Measurements from ENCODE around the gene MAPK11. TPM values are rescaled to one million over a fixed set of nuclear protein-coding genes. Genes with fewer than 3 reads are reported as not detected.

MAPK11 gene
- total and polyA plus RNA-seq, 2 donors (not counting 1 experiment from before 2014, with no cell fraction given) = 8.1 to 9.9 TPM

- ATAC-seq (ENCODE audit: low read depth) = no peak
- WGBS (ENCODE audit: insufficient coverage) = 93% methylated on average over 12 of the region's 12 CpGs
- CTCF ChIA-PET = interaction anchor here (1.0 kb wide), 1 partner anchor 14 kb away, joined by 3 read pairs; no protein-coding TSS in a partner anchor
Measured at GRCh38 chr22:50256258-50256862, 13.8 kb downstream of the MAPK11 start.

More at GRCh38 chr22:50256258-50256862, 13.8 kb downstream of the MAPK11 start:
- DNase-seq = no peak
- no peak overlapping the region for H3K4me3 ChIP-seq (ENCODE audit: control extremely low read depth in 1 of 5, extremely low read depth in 1 of 5, insufficient read depth in 1 of 5, low read depth in 2 of 5, low read length in 4 of 5)
- no peak for TF ChIP-seq EZH2 (IDR thresholded peaks at IDR 0.05; ENCODE audit: borderline replicate concordance, insufficient read depth, low read depth, low read length, poor library complexity, severe bottlenecking)
- no peak for TF ChIP-seq CTCF (IDR thresholded peaks at IDR 0.05)
- POLR2A ChIA-PET = no interaction called here
- H4K20me1 ChIP-seq (ENCODE audit: control insufficient read depth, insufficient read depth, low read length, poor library complexity, severe bottlenecking) = no peaks in the 10 kb centered on the region
- no peaks in the 10 kb centered on the region for H3K36me3 ChIP-seq (replicated peaks in 1 of 2; ENCODE audit: control extremely low read depth in 1 of 2, control insufficient read depth in 1 of 2, extremely low read depth in 1 of 2, insufficient read depth in 2 of 2, low read length in 1 of 2)
- H3K4me2 ChIP-seq (replicated peaks; ENCODE audit: low read depth, low read length, poor library complexity, severe bottlenecking) = no peak overlapping the region
- peaks cover 0 to 11% (median 2%) of the 10 kb centered on the region in 4 experiments for H3K27me3 ChIP-seq (replicated peaks in 1 of 4; ENCODE audit: control extremely low read depth in 1 of 4, control insufficient read depth in 3 of 4, insufficient read depth in 4 of 4, low read length in 3 of 4)
- H3K27me3 Mint-ChIP-seq = peaks cover 3% of the 10 kb centered on the region
- no peak overlapping the region for H3K27ac Mint-ChIP-seq
- H3K4me1 Mint-ChIP-seq = peaks cover 10% of the 10 kb centered on the region
- no peak overlapping the region for H3K4me3 Mint-ChIP-seq
- H3K27ac ChIP-seq (ENCODE audit: low read length in 2 of 2) = no peak overlapping the region
- peaks cover 5 to 13% of the 10 kb centered on the region in 2 donors for H3K4me1 ChIP-seq (ENCODE audit: control insufficient read depth in 2 of 2, insufficient read depth in 2 of 2, low read length in 2 of 2)
- H3K79me2 ChIP-seq (ENCODE audit: control insufficient read depth, insufficient read depth, low read length) = no peaks in the 10 kb centered on the region
- H3K9me3 ChIP-seq (ENCODE audit: control extremely low read depth in 1 of 3, control insufficient read depth in 2 of 3, insufficient read depth in 1 of 3, low read length in 2 of 3) = no peaks in the 10 kb centered on the region
- no peak overlapping the region for H3K9ac ChIP-seq (ENCODE audit: low read length)
- intact Hi-C loops (cut with micrococcal nuclease) = no loop called here
- no peaks in the 10 kb centered on the region for H3K9me3 Mint-ChIP-seq (ENCODE audit: insufficient read depth)
- no peak overlapping the region for H2AFZ ChIP-seq (ENCODE audit: insufficient read depth, low read depth, low read length, poor library complexity, severe bottlenecking)

All from B cell (primary cell).